Fibroblast of lung (primary cell): ENCODE results near the gene MAPK1IP1L. TPM values are rescaled to one million over a fixed set of nuclear protein-coding genes. Genes with fewer than 3 reads are reported as not detected.

Source experiments
- DNase-seq, 2 donors: peaks; one replicate each; pipeline versions ENCODE4 v3.0.0 to v3.0.0-alpha.2; 2010; ENCODE audit warnings: low read depth in 2 of 2
- H2AFZ ChIP-seq: 2 replicates; pipeline ENCODE4 v1.5.1; 2012; ENCODE audit warnings: low read length, control low read depth, inconsistent platforms
- H3K27ac ChIP-seq: 2 replicates; pipeline ENCODE4 v1.5.1; 2011; ENCODE audit warnings: low read length, control low read depth; ENCODE audit not compliant: insufficient read depth
- H3K27me3 ChIP-seq: 2 replicates; pipeline ENCODE4 v1.5.1; 2011; ENCODE audit warnings: mild to moderate bottlenecking, low read length; ENCODE audit not compliant: control insufficient read depth, insufficient read depth
- H3K36me3 ChIP-seq: 2 replicates; pipeline ENCODE4 v1.5.1; 2011; ENCODE audit warnings: low read length; ENCODE audit not compliant: control insufficient read depth, insufficient read depth
- H3K4me1 ChIP-seq: 2 replicates; pipeline ENCODE4 v1.5.1; 2011; ENCODE audit warnings: low read length; ENCODE audit not compliant: control insufficient read depth, insufficient read depth; ENCODE audit errors: extremely low read depth
- H3K4me2 ChIP-seq: 2 replicates; pipeline ENCODE4 v1.5.1; 2011; ENCODE audit warnings: low read length, control low read depth; ENCODE audit not compliant: insufficient read depth; ENCODE audit errors: extremely low read depth
- H3K4me3 ChIP-seq, 4 experiments: fragments of 200-600 bp in 1 of 4; sonication (generic) in 1 of 4; replicated peaks in 1 of 4; 2 replicates each; pipeline ENCODE4 v1.5.1; 2011 to 2016; ENCODE audit warnings: low read length in 4 of 4, low read depth in 3 of 4, mild to moderate bottlenecking in 3 of 4, control low read depth in 2 of 4, inconsistent platforms in 1 of 4, mixed read lengths in 1 of 4; ENCODE audit not compliant: insufficient read depth in 1 of 4; ENCODE audit errors: control extremely low read depth in 1 of 4
- H3K79me2 ChIP-seq: 2 replicates; pipeline ENCODE4 v1.5.1; 2012; ENCODE audit warnings: mild to moderate bottlenecking, low read length, inconsistent platforms; ENCODE audit not compliant: control insufficient read depth, insufficient read depth
- H3K9ac ChIP-seq: 2 replicates; pipeline ENCODE4 v1.5.1; 2011; ENCODE audit warnings: mild to moderate bottlenecking, low read length, control low read depth; ENCODE audit not compliant: insufficient read depth
- H3K9me3 ChIP-seq: 2 replicates; pipeline ENCODE4 v1.5.1; 2012; ENCODE audit warnings: low read depth, low read length; ENCODE audit not compliant: control insufficient read depth, insufficient read depth
- H4K20me1 ChIP-seq: 2 replicates; pipeline ENCODE4 v1.5.1; 2011; ENCODE audit warnings: low read length; ENCODE audit not compliant: control insufficient read depth, insufficient read depth; ENCODE audit errors: extremely low read depth
- CTCF ChIP-seq, 2 donors: IDR thresholded peaks in 1 of 2; conservative IDR thresholded peaks in 1 of 2; 1 replicate in 1 of 2; 2 replicates in 1 of 2; pipeline ENCODE4 v1.5.1; 2011 to 2012; ENCODE audit warnings: low read length in 2 of 2, control low read depth in 1 of 2, inconsistent platforms in 1 of 2, low read depth in 1 of 2, mild to moderate bottlenecking in 1 of 2
- EZH2 ChIP-seq: IDR thresholded peaks from 2 replicates; pipeline ENCODE4 v1.5.1; 2012; ENCODE audit warnings: low read length, control low read depth, mild to moderate bottlenecking; ENCODE audit errors: missing control alignments
- polyA plus RNA-seq, 2 donors: library from polyadenylated mRNA; depleted of rRNA in 1 of 2; stranded (reverse) in 1 of 2; unstranded in 1 of 2; fragments of >200 nt; gene quantifications; 2 replicates each; pipeline ENCODE4 v1.2.1, GENCODE V29; 2011 to 2012; ENCODE audit warnings: missing spikeins in 1 of 2
- total RNA-seq: library from RNA; depleted of rRNA; stranded (reverse); fragments of >200 nt; gene quantifications from 2 replicates; pipeline ENCODE4 v1.2.1, GENCODE V29; 2014

Gene MAPK1IP1L
- total and polyA plus RNA-seq, 2 donors (not counting 1 experiment from before 2014, with no cell fraction given): 16.5 to 82.3 TPM

GRCh38 chr14:55038708-55039107 lies 12.7 kb upstream of the MAPK1IP1L start:
- Histone ChIP-seq H3K79me2 (peaks cover 5% of the 10 kb centered on the region), H3K9ac (no peak overlapping the region), H3K4me3 (no peak overlapping the region), H3K9me3 (no peaks in the 10 kb centered on the region), H3K4me2 (no peak overlapping the region), H3K27me3 (no peaks in the 10 kb centered on the region), H4K20me1 (no peaks in the 10 kb centered on the region), H3K4me1 (no peaks in the 10 kb centered on the region), H3K27ac (no peak overlapping the region), H2AFZ (no peak overlapping the region), H3K36me3 (peaks cover 5% of the 10 kb centered on the region)
- DNase-seq: no peak
- TF ChIP-seq EZH2: no peak
- no peak for TF ChIP-seq CTCF (conservative IDR thresholded peaks at IDR 0.05 in 1 of 2, IDR thresholded peaks at IDR 0.05 in 1 of 2; ENCODE audit: low read depth in 1 of 2, low read length in 2 of 2)

GRCh38 chr14:55043528-55043927 lies 7.9 kb upstream of the MAPK1IP1L start:
- Histone ChIP-seq H3K4me2 (no peak overlapping the region), H3K27ac (no peak overlapping the region), H3K9me3 (no peaks in the 10 kb centered on the region), H3K36me3 (peaks cover 5% of the 10 kb centered on the region), H4K20me1 (no peaks in the 10 kb centered on the region), H3K4me1 (no peaks in the 10 kb centered on the region), H3K27me3 (no peaks in the 10 kb centered on the region), H2AFZ (no peak overlapping the region), H3K4me3 (no peak overlapping the region), H3K79me2 (peaks cover 5% of the 10 kb centered on the region), H3K9ac (no peak overlapping the region)
- TF ChIP-seq EZH2 (no peak), CTCF (conservative IDR thresholded peaks at IDR 0.05 in 1 of 2, IDR thresholded peaks at IDR 0.05 in 1 of 2; ENCODE audit: low read depth in 1 of 2, low read length in 2 of 2) (no peak)
- peak in 1 of 2 donors; percentile 39 for DNase-seq

GRCh38 chr14:55045087-55045486 lies 6.4 kb upstream of the MAPK1IP1L start:
- no peak overlapping the region for H3K4me2 ChIP-seq
- H3K9ac ChIP-seq: no peak overlapping the region
- H3K36me3 ChIP-seq: peaks cover 5% of the 10 kb centered on the region
- no peaks in the 10 kb centered on the region for H3K27me3 ChIP-seq
- H3K9me3 ChIP-seq: no peaks in the 10 kb centered on the region
- no peaks in the 10 kb centered on the region for H3K4me1 ChIP-seq
- no peaks in the 10 kb centered on the region for H4K20me1 ChIP-seq
- H3K27ac ChIP-seq: no peak overlapping the region
- H2AFZ ChIP-seq: no peak overlapping the region
- TF ChIP-seq EZH2 (no peak), CTCF (conservative IDR thresholded peaks at IDR 0.05 in 1 of 2, IDR thresholded peaks at IDR 0.05 in 1 of 2; ENCODE audit: low read depth in 1 of 2, low read length in 2 of 2) (no peak)
- no peak overlapping the region for H3K4me3 ChIP-seq
- no peak for DNase-seq
- H3K79me2 ChIP-seq: peaks cover 5% of the 10 kb centered on the region
